OCI-LY3 (cell line): ENCODE measurements around the gene PAXX.
A peak's percentile ranks its signal among the peaks of the same experiment; 100 is the strongest.

Experiments
- H2AFZ ChIP-seq: fragments of 200-600, 300-600 bp; shearing (Covaris generic); 2 replicates; pipeline ENCODE4 v1.6.0; 2014; ENCODE audit warnings: antibody characterized with exemption, low read depth, low read length
- H3K27ac ChIP-seq: fragments of 200-600, 300-600 bp; sonication (generic); 2 replicates; pipeline ENCODE4 v1.5.1; 2014; ENCODE audit warnings: mild to moderate bottlenecking, low read length, moderate library complexity, mixed read lengths
- H3K27me3 ChIP-seq: fragments of 200-600, 300-600 bp; sonication (generic); 2 replicates; pipeline ENCODE4 v1.6.1; 2014; ENCODE audit warnings: low read depth, low read length, mixed read lengths
- H3K36me3 ChIP-seq: fragments of 200-600, 300-600 bp; sonication (generic); replicated peaks from 2 replicates; pipeline ENCODE3; 2014; ENCODE audit warnings: low read depth, low read length, mixed read lengths
- H3K4me1 ChIP-seq: fragments of 300-600, 200-600 bp; sonication (generic); 2 replicates; pipeline ENCODE4 v1.6.1; 2014; ENCODE audit warnings: low read length, mixed read lengths
- H3K4me2 ChIP-seq: fragments of 200-600, 300-600 bp; sonication (generic); 2 replicates; pipeline ENCODE4 v1.6.1; 2014; ENCODE audit warnings: low read length, mixed read lengths
- H3K4me3 ChIP-seq: fragments of 300-600, 200-600 bp; sonication (generic); 2 replicates; pipeline ENCODE4 v1.5.1; 2014; ENCODE audit warnings: antibody characterized with exemption, mild to moderate bottlenecking, low read length, moderate library complexity
- H3K79me2 ChIP-seq: fragments of 300-600, 200-600 bp; shearing (Covaris generic); 2 replicates; pipeline ENCODE4 v1.6.1; 2014; ENCODE audit warnings: mild to moderate bottlenecking, low read length, mixed read lengths
- H3K9ac ChIP-seq: fragments of 300-600, 200-600 bp; shearing (Covaris generic); 2 replicates; pipeline ENCODE4 v1.6.0; 2014; ENCODE audit warnings: mild to moderate bottlenecking, low read length, moderate library complexity
- H3K9me3 ChIP-seq: fragments of 200-600, 300-600 bp; shearing (Covaris generic); 2 replicates; pipeline ENCODE4 v1.6.1; 2014; ENCODE audit warnings: low read length, mixed read lengths; ENCODE audit not compliant: insufficient read depth
- H4K20me1 ChIP-seq: fragments of 200-600, 300-600 bp; sonication (generic); 2 replicates; pipeline ENCODE4 v1.6.1; 2016; ENCODE audit warnings: low read length, mixed read lengths; ENCODE audit not compliant: insufficient read depth
- EZH2phosphoT487 ChIP-seq: fragments of 200-600 bp; shearing (Covaris generic); IDR thresholded peaks from 2 replicates; pipeline ENCODE4 v1.6.1; 2018; ENCODE audit warnings: antibody characterized with exemption, mixed run types, low read depth
- TF ChIP-seq, protein P1 (sequence below): fragments of 200-600, 300-600 bp; sonication (generic); IDR thresholded peaks from 2 replicates; pipeline ENCODE4 v1.5.1; 2014; ENCODE audit warnings: antibody characterized with exemption, low read length, low read depth

The PAXX gene

DNA sequence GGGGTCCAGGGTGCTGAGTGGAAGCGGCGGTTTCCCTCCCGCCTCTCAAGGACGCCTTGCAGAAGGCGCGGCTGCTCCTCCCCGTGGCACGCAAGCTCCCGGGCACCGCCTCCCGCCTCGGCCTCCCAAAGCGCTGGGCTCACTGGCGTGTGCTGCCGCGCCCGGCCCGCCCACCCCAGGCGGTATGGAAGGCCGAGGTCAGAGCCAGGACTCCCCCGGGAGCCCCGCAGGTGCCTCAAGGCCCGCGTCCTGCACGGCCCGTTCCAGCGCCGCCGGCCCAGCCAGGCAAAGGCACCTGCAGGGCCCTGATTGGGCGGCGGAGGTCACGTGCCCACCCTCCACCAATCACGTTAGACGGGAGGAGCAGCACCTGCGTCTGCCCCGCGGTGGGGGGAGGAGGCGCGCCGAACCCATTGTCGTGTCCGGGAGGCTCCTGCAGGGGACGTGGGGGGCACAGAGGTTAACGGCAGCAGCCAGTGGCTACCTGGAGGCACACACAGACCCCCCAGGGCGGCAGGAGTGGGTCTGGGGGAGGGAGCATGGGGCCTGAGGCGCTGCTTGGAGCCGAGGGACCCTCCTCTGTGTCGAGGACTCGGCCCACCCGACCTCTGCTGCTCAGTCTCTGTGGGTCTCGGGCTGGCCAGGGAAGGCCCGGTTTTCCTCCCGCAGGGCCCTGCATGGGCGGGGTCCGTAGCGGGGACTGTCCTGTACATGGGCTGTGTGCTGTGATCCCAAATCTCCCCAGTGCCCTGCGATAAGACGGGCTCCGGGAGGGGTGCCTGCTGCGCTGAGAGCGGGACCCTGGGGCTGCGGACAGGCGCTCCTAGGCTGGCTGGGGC, 42.2 kb upstream of the PAXX start:
- Histone ChIP-seq H3K4me2 (peak overlapping the region; percentile 94), H4K20me1 (no peaks in the 10 kb centered on the region), H3K36me3 (no peaks in the 10 kb centered on the region), H3K27ac (peak overlapping the region; percentile 37), H3K79me2 (no peaks in the 10 kb centered on the region), H3K9ac (peak overlapping the region; percentile 83), H3K4me3 (peak overlapping the region; percentile 87), H3K4me1 (peaks cover 24% of the 10 kb centered on the region), H2AFZ (peak overlapping the region; percentile 87), H3K9me3 (no peaks in the 10 kb centered on the region), H3K27me3 (no peaks in the 10 kb centered on the region; the same call in 1 of the 2 replicates)
- TF ChIP-seq, protein P1, sequence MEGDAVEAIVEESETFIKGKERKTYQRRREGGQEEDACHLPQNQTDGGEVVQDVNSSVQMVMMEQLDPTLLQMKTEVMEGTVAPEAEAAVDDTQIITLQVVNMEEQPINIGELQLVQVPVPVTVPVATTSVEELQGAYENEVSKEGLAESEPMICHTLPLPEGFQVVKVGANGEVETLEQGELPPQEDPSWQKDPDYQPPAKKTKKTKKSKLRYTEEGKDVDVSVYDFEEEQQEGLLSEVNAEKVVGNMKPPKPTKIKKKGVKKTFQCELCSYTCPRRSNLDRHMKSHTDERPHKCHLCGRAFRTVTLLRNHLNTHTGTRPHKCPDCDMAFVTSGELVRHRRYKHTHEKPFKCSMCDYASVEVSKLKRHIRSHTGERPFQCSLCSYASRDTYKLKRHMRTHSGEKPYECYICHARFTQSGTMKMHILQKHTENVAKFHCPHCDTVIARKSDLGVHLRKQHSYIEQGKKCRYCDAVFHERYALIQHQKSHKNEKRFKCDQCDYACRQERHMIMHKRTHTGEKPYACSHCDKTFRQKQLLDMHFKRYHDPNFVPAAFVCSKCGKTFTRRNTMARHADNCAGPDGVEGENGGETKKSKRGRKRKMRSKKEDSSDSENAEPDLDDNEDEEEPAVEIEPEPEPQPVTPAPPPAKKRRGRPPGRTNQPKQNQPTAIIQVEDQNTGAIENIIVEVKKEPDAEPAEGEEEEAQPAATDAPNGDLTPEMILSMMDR = peak; percentile 14; the same call in 1 of the 2 replicates
- TF ChIP-seq EZH2phosphoT487 = no peak

GRCh38 chr9:136950656-136951276, 41.5 kb upstream of the PAXX start:
- no peak overlapping the region for H2AFZ ChIP-seq
- H3K4me2 ChIP-seq = peak overlapping the region; percentile 94
- H3K79me2 ChIP-seq = no peaks in the 10 kb centered on the region
- no peaks in the 10 kb centered on the region; the same call in 1 of the 2 replicates for H3K27me3 ChIP-seq
- H3K4me1 ChIP-seq = peaks cover 22% of the 10 kb centered on the region
- no peak for TF ChIP-seq EZH2phosphoT487
- TF ChIP-seq, protein P1 = no peak
- H3K9ac ChIP-seq = peak overlapping the region; percentile 83
- H3K9me3 ChIP-seq = no peaks in the 10 kb centered on the region
- H4K20me1 ChIP-seq = no peaks in the 10 kb centered on the region
- H3K4me3 ChIP-seq = peak overlapping the region; percentile 87
- H3K36me3 ChIP-seq = no peaks in the 10 kb centered on the region
- H3K27ac ChIP-seq = no peak overlapping the region

DNA sequence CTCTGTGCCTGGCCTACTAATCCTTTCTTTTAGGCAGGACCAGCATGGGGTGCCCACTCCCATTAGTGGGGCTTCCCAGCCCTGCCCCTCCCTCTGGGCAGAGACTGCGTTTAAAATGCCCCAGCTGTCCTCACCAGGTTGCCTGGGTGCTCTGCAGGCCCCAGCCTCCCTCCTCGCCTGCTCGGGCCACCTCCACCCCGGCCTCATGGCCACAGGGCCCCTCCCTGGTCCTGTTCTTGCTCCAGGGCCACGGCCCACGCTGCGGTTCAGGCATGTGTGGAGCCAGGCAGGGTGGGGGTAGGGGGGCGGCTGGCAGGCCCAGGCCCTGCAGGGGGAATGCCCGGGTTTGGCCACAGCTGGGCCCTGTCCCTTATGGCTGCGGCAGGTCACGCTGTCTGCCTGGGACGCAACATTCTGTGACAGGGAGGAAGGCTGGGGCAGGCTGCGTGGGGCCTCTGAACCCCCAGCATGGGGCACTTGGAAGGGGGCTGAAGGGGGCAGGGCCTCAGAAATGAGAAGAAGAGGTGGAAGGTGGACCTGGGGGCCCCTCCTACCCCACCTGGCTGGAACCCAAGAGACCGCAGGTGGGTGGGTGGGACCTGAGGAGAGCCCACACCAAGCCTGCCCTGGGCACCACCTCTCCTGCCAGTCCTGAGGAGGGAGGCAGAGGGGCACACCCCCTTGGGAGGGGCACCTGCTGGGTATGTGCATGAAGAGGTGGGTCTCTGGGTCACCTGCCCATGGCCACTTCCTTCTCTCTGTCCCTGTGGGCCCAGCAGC, 40.5 kb upstream of the PAXX start, which contains the start of gene LCN12:
TSS of gene LCN12 (plus strand) at position 733 of the 780 bp plus-strand sequence. CDS start 55 bp downstream, outside the sequence.
- H3K4me1 ChIP-seq = peaks cover 22% of the 10 kb centered on the region

More for the DNA sequence above, 40.5 kb upstream of the PAXX start, which contains the start of gene LCN12:
- no peak within 1 kb of the TSS for H3K27ac ChIP-seq
- H3K27me3 ChIP-seq = no peaks in the 10 kb centered on the region; the same call in 1 of the 2 replicates
- H4K20me1 ChIP-seq = no peaks in the 10 kb centered on the region
- no peaks in the 10 kb centered on the region for H3K36me3 ChIP-seq
- H3K4me3 ChIP-seq = no peak within 1 kb of the TSS
- no peaks in the 10 kb centered on the region for H3K9me3 ChIP-seq
- TF ChIP-seq, protein P1 = no peak
- no peak within 1 kb of the TSS for H2AFZ ChIP-seq
- H3K4me2 ChIP-seq = no peak within 1 kb of the TSS
- H3K9ac ChIP-seq = no peak within 1 kb of the TSS
- no peaks in the 10 kb centered on the region for H3K79me2 ChIP-seq
